HepG2 (cell line): Measurements from ENCODE around the gene FEV. TPM values are rescaled to one million over a fixed set of nuclear protein-coding genes. Genes with fewer than 3 reads are reported as not detected.

Experiments
- ATF2 ChIP-seq: sonication (generic); formaldehyde crosslinking; IDR thresholded peaks from 2 replicates; pipeline ENCODE4 v1.4.0; 2020; ENCODE audit warnings: missing genetic modification reagents
- ERF ChIP-seq: IDR thresholded peaks from 2 replicates; pipeline ENCODE4 v1.6.1; 2018; ENCODE audit warnings: missing biosample characterization, missing genetic modification reagents
- FOXC1 ChIP-seq: sonication (generic); formaldehyde crosslinking; IDR thresholded peaks from 2 replicates; pipeline ENCODE4 v1.8.0; 2022; ENCODE audit warnings: mild to moderate bottlenecking, missing genetic modification reagents, borderline replicate concordance
- HNF1A ChIP-seq, 2 experiments: sonication (generic) in 1 of 2; formaldehyde crosslinking in 1 of 2; IDR thresholded peaks; 2 replicates each; pipeline versions ENCODE4 v1.4.0 to v1.6.1; 2016 to 2020; ENCODE audit warnings: borderline replicate concordance in 1 of 2, low read depth in 1 of 2, mild to moderate bottlenecking in 1 of 2, missing genetic modification reagents in 1 of 2
- LCORL ChIP-seq, 2 experiments: fragments of 450-650 bp in 1 of 2; sonication (generic) in 1 of 2; formaldehyde crosslinking in 1 of 2; IDR thresholded peaks; 2 replicates each; pipeline versions ENCODE4 v1.5.0 to v1.6.1; 2017 to 2020; ENCODE audit warnings: antibody characterized with exemption in 1 of 2, missing genetic modification reagents in 1 of 2
- MATR3 ChIP-seq: sonication (generic); formaldehyde crosslinking; IDR thresholded peaks from 2 replicates; pipeline ENCODE4 v1.4.0; 2020; ENCODE audit warnings: missing genetic modification reagents
- MEIS2 ChIP-seq: sonication (generic); formaldehyde crosslinking; IDR thresholded peaks from 2 replicates; pipeline ENCODE4 v1.9.0; 2021; ENCODE audit warnings: mild to moderate bottlenecking, missing genetic modification reagents
- NRL ChIP-seq: sonication (generic); formaldehyde crosslinking; IDR thresholded peaks from 2 replicates; pipeline ENCODE4 v1.5.0; 2020; ENCODE audit warnings: missing genetic modification reagents, mild to moderate bottlenecking, moderate library complexity, borderline replicate concordance
- ZBTB1 ChIP-seq: sonication (generic); formaldehyde crosslinking; IDR thresholded peaks from 2 replicates; pipeline ENCODE4 v1.4.0; 2020; ENCODE audit warnings: missing genetic modification reagents, borderline replicate concordance
- ZBTB7B ChIP-seq: sonication (generic); formaldehyde crosslinking; IDR thresholded peaks from 2 replicates; pipeline ENCODE4 v1.4.0; 2020; ENCODE audit warnings: missing genetic modification reagents
- ZHX1 ChIP-seq: sonication (generic); formaldehyde crosslinking; IDR thresholded peaks from 2 replicates; pipeline ENCODE4 v1.8.1; 2022; ENCODE audit warnings: low read depth, mild to moderate bottlenecking, missing genetic modification reagents
- ZNF17 ChIP-seq: sonication (generic); formaldehyde crosslinking; IDR thresholded peaks from 2 replicates; pipeline ENCODE4 v1.5.0; 2020; ENCODE audit warnings: mild to moderate bottlenecking, missing genetic modification reagents
- ZNF3 ChIP-seq: IDR thresholded peaks from 2 replicates; pipeline ENCODE4 v1.7.0; 2017; ENCODE audit warnings: inconsistent platforms
- ZNF441 ChIP-seq: sonication (generic); formaldehyde crosslinking; IDR thresholded peaks from 2 replicates; pipeline ENCODE4 v1.7.0; 2021; ENCODE audit warnings: missing genetic modification reagents, borderline replicate concordance
- ZNF598 ChIP-seq: sonication (generic); formaldehyde crosslinking; IDR thresholded peaks from 2 replicates; pipeline ENCODE4 v1.5.1; 2020; ENCODE audit warnings: mild to moderate bottlenecking, missing genetic modification reagents, borderline replicate concordance
- ZNF660 ChIP-seq: sonication (generic); formaldehyde crosslinking; IDR thresholded peaks from 2 replicates; pipeline ENCODE4 v1.5.1; 2020; ENCODE audit warnings: mild to moderate bottlenecking, low read depth, missing genetic modification reagents, borderline replicate concordance
- ZSCAN29 ChIP-seq: sonication (generic); formaldehyde crosslinking; conservative IDR thresholded peaks from 2 replicates; pipeline ENCODE4 v1.4.0; 2020; ENCODE audit warnings: mild to moderate bottlenecking, missing genetic modification reagents
- polyA plus RNA-seq, 8 experiments: library from polyadenylated mRNA; depleted of rRNA in 3 of 8; stranded (reverse) in 7 of 8; unstranded in 1 of 8; fragments of >200 nt; fragmentation: Illumina TruSeq in 4 of 8; extraction: Trizol in 4 of 8; gene quantifications; 2 replicates each; pipeline versions ENCODE4 v1.2.1 to v1.2.3, GENCODE V29; 2011 to 2016; ENCODE audit warnings: low read depth in 4 of 8, missing spikeins in 1 of 8, mixed read lengths in 1 of 8; ENCODE audit not compliant: insufficient read depth in 1 of 8
- total RNA-seq, 5 experiments: library from RNA; depleted of rRNA; stranded (reverse); fragments of >200 nt; fragmentation: Illumina TruSeq; extraction: Trizol; gene quantifications; 2 replicates each; pipeline ENCODE4 v1.2.3, GENCODE V29; 2016; ENCODE audit warnings: low read depth in 1 of 5
- TF ChIP-seq, protein P1 (sequence below): sonication (generic); formaldehyde crosslinking; IDR thresholded peaks from 2 replicates; pipeline ENCODE4 v1.9.0; 2021; ENCODE audit warnings: missing genetic modification reagents, mild to moderate bottlenecking, borderline replicate concordance

The FEV gene
- total and polyA plus RNA-seq, 2 of the 13 experiments (the other 11 are each of a cell fraction or from before 2014, with no cell fraction given) = not detected

DNA sequence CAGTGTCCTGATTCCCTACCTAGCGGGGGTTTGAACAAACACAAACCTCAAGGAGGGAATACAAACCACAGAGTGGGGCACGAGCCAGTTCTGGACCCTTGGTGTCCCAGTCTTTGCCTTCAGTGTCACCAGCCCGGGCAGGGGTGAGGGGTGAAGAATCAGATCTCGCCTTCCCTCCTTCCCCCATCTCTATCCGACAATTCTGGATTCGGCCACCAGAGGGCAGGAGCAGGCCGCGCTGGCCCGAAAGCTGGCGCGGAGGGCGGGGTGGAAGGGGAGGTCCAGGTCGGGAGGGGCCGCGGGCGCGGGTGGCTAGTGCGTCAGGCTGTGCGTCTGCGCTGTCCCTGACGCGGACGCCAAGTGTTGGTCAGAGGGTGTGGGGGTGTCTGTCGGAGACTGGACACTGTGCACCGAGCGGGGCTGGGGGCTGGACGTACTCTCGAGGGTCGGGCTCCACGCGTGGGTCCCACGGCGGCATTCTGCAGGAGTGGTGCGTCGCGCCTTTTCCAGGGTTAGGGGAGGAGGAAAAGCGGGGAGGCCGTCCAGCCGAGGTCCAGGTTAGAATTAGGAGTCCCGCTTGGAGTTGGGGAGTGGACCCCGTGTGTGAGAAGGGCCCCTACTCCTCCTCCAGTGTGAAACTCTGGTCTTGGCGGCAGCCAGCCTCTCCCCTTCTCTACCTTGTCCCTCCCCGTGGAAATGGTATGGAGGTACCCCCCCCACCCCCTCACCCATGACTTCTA, 11.2 kb upstream of the FEV start (continued):
- no peak for TF ChIP-seq HNF1A (IDR thresholded peaks at IDR 0.05; ENCODE audit: low read depth)
- no peak for TF ChIP-seq HNF1A (CRISPR knock-in tag; IDR thresholded peaks at IDR 0.05; ENCODE audit: borderline replicate concordance)
- no peak for TF ChIP-seq LCORL (IDR thresholded peaks at IDR 0.05)
- peak; percentile 47; the same call in 1 of the 2 replicates for TF ChIP-seq LCORL (CRISPR knock-in tag; IDR thresholded peaks at IDR 0.05)
- TF ChIP-seq, protein P1, sequence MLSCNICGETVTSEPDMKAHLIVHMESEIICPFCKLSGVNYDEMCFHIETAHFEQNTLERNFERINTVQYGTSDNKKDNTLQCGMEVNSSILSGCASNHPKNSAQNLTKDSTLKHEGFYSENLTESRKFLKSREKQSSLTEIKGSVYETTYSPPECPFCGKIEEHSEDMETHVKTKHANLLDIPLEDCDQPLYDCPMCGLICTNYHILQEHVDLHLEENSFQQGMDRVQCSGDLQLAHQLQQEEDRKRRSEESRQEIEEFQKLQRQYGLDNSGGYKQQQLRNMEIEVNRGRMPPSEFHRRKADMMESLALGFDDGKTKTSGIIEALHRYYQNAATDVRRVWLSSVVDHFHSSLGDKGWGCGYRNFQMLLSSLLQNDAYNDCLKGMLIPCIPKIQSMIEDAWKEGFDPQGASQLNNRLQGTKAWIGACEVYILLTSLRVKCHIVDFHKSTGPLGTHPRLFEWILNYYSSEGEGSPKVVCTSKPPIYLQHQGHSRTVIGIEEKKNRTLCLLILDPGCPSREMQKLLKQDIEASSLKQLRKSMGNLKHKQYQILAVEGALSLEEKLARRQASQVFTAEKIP = no peak
- TF ChIP-seq ZNF3 (CRISPR knock-in tag) = no peak
- peak; percentile 71; the same call in 1 of the 2 replicates for TF ChIP-seq NRL (CRISPR knock-in tag)
- TF ChIP-seq FOXC1 (CRISPR knock-in tag) = no peak
- no peak for TF ChIP-seq ZSCAN29
- TF ChIP-seq ZBTB7B (CRISPR knock-in tag) = no peak
- peak; percentile 61; the same call in 1 of the 2 replicates for TF ChIP-seq ERF (CRISPR knock-in tag)
- no peak for TF ChIP-seq ZNF17
- no peak for TF ChIP-seq ATF2
- no peak for TF ChIP-seq ZNF660 (CRISPR knock-in tag)
- no peak for TF ChIP-seq ZHX1 (CRISPR knock-in tag)
- no peak for TF ChIP-seq ZNF598
- TF ChIP-seq ZNF441 (CRISPR knock-in tag) = no peak
- no peak for TF ChIP-seq ZBTB1
- TF ChIP-seq MATR3 = no peak
- TF ChIP-seq MEIS2 (CRISPR knock-in tag) = no peak
